ENCODE data around the gene RASSF6. TPM values are rescaled to one million over a fixed set of nuclear protein-coding genes. Genes with fewer than 3 reads are reported as not detected.

RASSF6 gene
- polyA plus RNA-seq, 1 of the 3 experiments (the other 2 are of a cell fraction) = not detected

- no peak for TF ChIP-seq USF2 (IDR thresholded peaks at IDR 0.05; ENCODE audit: borderline replicate concordance, low read depth, low read length)
- TF ChIP-seq FOXM1 (IDR thresholded peaks at IDR 0.05; ENCODE audit: low read depth) = no peak
- no peak for TF ChIP-seq YY1 (IDR thresholded peaks at IDR 0.05; ENCODE audit: low read depth)
- TF ChIP-seq RAD21 (IDR thresholded peaks at IDR 0.05; ENCODE audit: low read length) = no peak
- TF ChIP-seq SIN3A (IDR thresholded peaks at IDR 0.05; ENCODE audit: borderline replicate concordance, low read depth, low read length) = no peak
- no peak for TF ChIP-seq SMC3 (IDR thresholded peaks at IDR 0.05; ENCODE audit: low read depth, low read length)
- no peak for TF ChIP-seq GATA2 (CRISPR knock-in tag; IDR thresholded peaks at IDR 0.05)
- TF ChIP-seq MAX (IDR thresholded peaks at IDR 0.05; ENCODE audit: low read depth) = no peak
These were observed 92.1 kb downstream of the RASSF6 start (continued) for GRCh38 chr4:73528171-73528570.

- H3K9ac ChIP-seq = no peak overlapping the region
- H3K27me3 ChIP-seq (ENCODE audit: insufficient read depth) = peaks cover 6% of the 10 kb centered on the region; the same call in 1 of the 2 replicates
- 12% methylated on average over 1 of the region's 1 CpG for WGBS (ENCODE audit: low lambda C conversion rate)
- no peaks in the 10 kb centered on the region for H3K9me2 ChIP-seq
- ChIA-PET CTCF (no interaction called here), POLR2A (no interaction called here)
- no peaks in the 10 kb centered on the region for H3K36me3 ChIP-seq (replicated peaks in 1 of 2; ENCODE audit: control insufficient read depth in 1 of 2, insufficient read depth in 2 of 2, low read length in 1 of 2)
- no peaks in the 10 kb centered on the region for H3K9me3 ChIP-seq
- no peak overlapping the region for H3K4me2 ChIP-seq
- TF ChIP-seq FOXM1 (IDR thresholded peaks at IDR 0.05; ENCODE audit: low read depth) (no peak), JUND (IDR thresholded peaks at IDR 0.05) (no peak)
- no peaks in the 10 kb centered on the region for H3F3A ChIP-seq (replicated peaks; ENCODE audit: insufficient read depth)
- no peak for DNase-seq
- no peak overlapping the region for H3K4me3 ChIP-seq (ENCODE audit: low read depth in 2 of 2, low read length in 1 of 2)
- no peaks in the 10 kb centered on the region for H3K4me1 ChIP-seq (ENCODE audit: control insufficient read depth in 1 of 2, insufficient read depth in 2 of 2, low read depth in 1 of 2, low read length in 1 of 2)
- no peak overlapping the region for H2AFZ ChIP-seq (ENCODE audit: low read depth)
- H3K27ac ChIP-seq (ENCODE audit: low read depth in 2 of 2, low read length in 1 of 2) = no peak overlapping the region
- H4K20me1 ChIP-seq (ENCODE audit: insufficient read depth) = no peaks in the 10 kb centered on the region
- H3K79me2 ChIP-seq (ENCODE audit: insufficient read depth) = no peaks in the 10 kb centered on the region
These were observed 93.0 kb downstream of the RASSF6 start for GRCh38 chr4:73527196-73527595.

- Histone ChIP-seq H3K9me3 (no peaks in the 10 kb centered on the region), H3K4me1 (ENCODE audit: control insufficient read depth in 1 of 2, insufficient read depth in 2 of 2, low read depth in 1 of 2, low read length in 1 of 2) (no peaks in the 10 kb centered on the region), H3F3A (replicated peaks; ENCODE audit: insufficient read depth) (no peaks in the 10 kb centered on the region), H3K4me3 (ENCODE audit: low read depth in 2 of 2, low read length in 1 of 2) (no peak overlapping the region), H3K36me3 (replicated peaks in 1 of 2; ENCODE audit: control insufficient read depth in 1 of 2, insufficient read depth in 2 of 2, low read length in 1 of 2) (no peaks in the 10 kb centered on the region), H3K27ac (ENCODE audit: low read depth in 2 of 2, low read length in 1 of 2) (no peak overlapping the region), H3K9ac (no peak overlapping the region), H3K27me3 (ENCODE audit: insufficient read depth) (peaks cover 6% of the 10 kb centered on the region; the same call in 1 of the 2 replicates), H4K20me1 (ENCODE audit: insufficient read depth) (no peaks in the 10 kb centered on the region), H2AFZ (ENCODE audit: low read depth) (no peak overlapping the region), H3K79me2 (ENCODE audit: insufficient read depth) (no peaks in the 10 kb centered on the region), H3K4me2 (no peak overlapping the region), H3K9me2 (no peaks in the 10 kb centered on the region)
- POLR2A ChIA-PET = no interaction called here
- CTCF ChIA-PET = no interaction called here
- WGBS (ENCODE audit: low lambda C conversion rate) = 12% methylated on average over 1 of the region's 1 CpG
- no peak for DNase-seq
- TF ChIP-seq USF2 (IDR thresholded peaks at IDR 0.05; ENCODE audit: borderline replicate concordance, low read depth, low read length) (no peak), EP300 (IDR thresholded peaks at IDR 0.05; ENCODE audit: borderline replicate concordance in 1 of 2, low read depth in 1 of 2, low read length in 1 of 2) (no peak), SIN3A (IDR thresholded peaks at IDR 0.05; ENCODE audit: borderline replicate concordance, low read depth, low read length) (no peak), TCF12 (IDR thresholded peaks at IDR 0.05) (no peak), REST (IDR thresholded peaks at IDR 0.05; ENCODE audit: low read depth, low read length) (no peak), MAX (IDR thresholded peaks at IDR 0.05; ENCODE audit: low read depth) (no peak), JUND (IDR thresholded peaks at IDR 0.05) (no peak), TEAD4 (IDR thresholded peaks at IDR 0.05; ENCODE audit: borderline replicate concordance, insufficient read depth) (no peak), ELF1 (IDR thresholded peaks at IDR 0.05) (no peak), YY1 (IDR thresholded peaks at IDR 0.05; ENCODE audit: low read depth) (no peak), FOSL2 (IDR thresholded peaks at IDR 0.05; ENCODE audit: borderline replicate concordance, low read depth) (no peak), POLR2AphosphoS5 (IDR thresholded peaks at IDR 0.05; ENCODE audit: low read depth, low read length) (no peak), RXRA (IDR thresholded peaks at IDR 0.05; ENCODE audit: borderline replicate concordance, low read depth) (no peak), MXI1 (IDR thresholded peaks at IDR 0.05; ENCODE audit: low read depth, low read length) (no peak), NFIC (IDR thresholded peaks at IDR 0.05; ENCODE audit: borderline replicate concordance) (no peak), MEF2A (IDR thresholded peaks at IDR 0.05; ENCODE audit: borderline replicate concordance, low read depth) (no peak), USF1 (IDR thresholded peaks at IDR 0.05; ENCODE audit: borderline replicate concordance, low read depth) (no peak)
These were observed 94.6 kb downstream of the RASSF6 start for GRCh38 chr4:73525611-73526010.
